H9 (cell line): ENCODE measurements around the gene POLR3F. TPM values are rescaled to one million over a fixed set of nuclear protein-coding genes. Genes with fewer than 3 reads are reported as not detected.

Experiments
- DNase-seq: peaks from one replicate; pipeline ENCODE4 v3.0.0-alpha.2; 2017
- H2AFZ ChIP-seq: one replicate; pipeline ENCODE4 v1.6.1; 2013; ENCODE audit warnings: mild to moderate bottlenecking, low read length, control low read depth, moderate library complexity
- H2AK5ac ChIP-seq: 2 replicates; pipeline ENCODE4 v1.6.1; 2013; ENCODE audit warnings: low read length, control low read depth, mixed read lengths; ENCODE audit not compliant: insufficient read length
- H2BK120ac ChIP-seq: one replicate; pipeline ENCODE4 v1.6.1; 2013; ENCODE audit warnings: low read depth, mild to moderate bottlenecking, low read length, control low read depth, inconsistent platforms; ENCODE audit not compliant: poor library complexity, severe bottlenecking
- H2BK12ac ChIP-seq: 2 replicates; pipeline ENCODE4 v1.6.1; 2013; ENCODE audit warnings: low read length, control low read depth, mixed read lengths, low read depth; ENCODE audit not compliant: insufficient read length
- H2BK15ac ChIP-seq: 2 replicates; pipeline ENCODE4 v1.6.1; 2013; ENCODE audit warnings: low read depth, low read length, control low read depth
- H2BK20ac ChIP-seq: one replicate; pipeline ENCODE4 v1.6.1; 2013; ENCODE audit warnings: low read depth, mild to moderate bottlenecking, low read length, control low read depth, inconsistent platforms; ENCODE audit not compliant: poor library complexity, severe bottlenecking
- H2BK5ac ChIP-seq: 2 replicates; pipeline ENCODE4 v1.6.1; 2013; ENCODE audit warnings: low read length, control low read depth, mixed read lengths; ENCODE audit not compliant: insufficient read length
- H3K14ac ChIP-seq: 2 replicates; pipeline ENCODE4 v1.6.1; 2013; ENCODE audit warnings: low read length, control low read depth; ENCODE audit not compliant: insufficient read depth
- H3K18ac ChIP-seq: 2 replicates; pipeline ENCODE4 v1.6.1; 2013; ENCODE audit warnings: low read depth, mild to moderate bottlenecking, mixed read lengths, low read length, control low read depth; ENCODE audit not compliant: insufficient read length
- H3K23ac ChIP-seq: 2 replicates; pipeline ENCODE4 v1.6.1; 2013; ENCODE audit warnings: low read length, control low read depth, mixed read lengths, low read depth; ENCODE audit not compliant: insufficient read length
- H3K23me2 ChIP-seq: 2 replicates; pipeline ENCODE4 v1.6.1; 2013; ENCODE audit warnings: low read depth, mild to moderate bottlenecking, mixed read lengths, low read length, control low read depth; ENCODE audit not compliant: insufficient read length, poor library complexity, severe bottlenecking
- H3K27ac ChIP-seq: 2 replicates; pipeline ENCODE4 v1.5.1; 2013; ENCODE audit warnings: low read length, control low read depth, mixed read lengths, low read depth; ENCODE audit not compliant: insufficient read length
- H3K27me3 ChIP-seq: 2 replicates; pipeline ENCODE4 v1.6.1; 2013; ENCODE audit warnings: low read length, control low read depth, inconsistent platforms; ENCODE audit not compliant: insufficient read depth
- H3K4ac ChIP-seq: 2 replicates; pipeline ENCODE4 v1.6.1; 2013; ENCODE audit warnings: low read depth, mild to moderate bottlenecking, control low read depth, inconsistent platforms, low read length, moderate library complexity
- H3K4me1 ChIP-seq: 2 replicates; pipeline ENCODE4 v1.6.1; 2013; ENCODE audit warnings: low read length, control low read depth, inconsistent platforms; ENCODE audit not compliant: insufficient read depth
- H3K4me2 ChIP-seq: 2 replicates; pipeline ENCODE4 v1.6.1; 2013; ENCODE audit warnings: low read length, control low read depth, mixed read lengths; ENCODE audit not compliant: insufficient read length, insufficient read depth
- H3K56ac ChIP-seq: 2 replicates; pipeline ENCODE4 v1.6.1; 2013; ENCODE audit warnings: low read depth, mild to moderate bottlenecking, mixed read lengths, low read length, control low read depth; ENCODE audit not compliant: insufficient read length
- H3K79me1 ChIP-seq: 2 replicates; pipeline ENCODE4 v1.6.1; 2013; ENCODE audit warnings: low read depth, mild to moderate bottlenecking, moderate library complexity, low read length, control low read depth, inconsistent platforms; ENCODE audit not compliant: insufficient read depth, poor library complexity, severe bottlenecking
- H3K79me2 ChIP-seq: 2 replicates; pipeline ENCODE4 v1.6.1; 2013; ENCODE audit warnings: low read length, control low read depth, inconsistent platforms; ENCODE audit not compliant: insufficient read depth
- H3K9ac ChIP-seq: 2 replicates; pipeline ENCODE4 v1.6.1; 2013; ENCODE audit warnings: low read length, control low read depth, mixed read lengths; ENCODE audit not compliant: insufficient read length; ENCODE audit errors: extremely low read depth
- H3K9me3 ChIP-seq: one replicate; pipeline ENCODE4 v1.6.1; 2013; ENCODE audit warnings: low read depth, low read length, inconsistent platforms; ENCODE audit not compliant: control insufficient read depth
- H3T11ph ChIP-seq: one replicate; pipeline ENCODE4 v1.6.1; 2013; ENCODE audit warnings: mild to moderate bottlenecking, low read length, control low read depth, inconsistent platforms
- H4K20me1 ChIP-seq: one replicate; pipeline ENCODE4 v1.6.1; 2013; ENCODE audit not compliant: control insufficient read depth, insufficient read length, insufficient read depth
- H4K5ac ChIP-seq: 2 replicates; pipeline ENCODE4 v1.6.1; 2013; ENCODE audit warnings: low read depth, mild to moderate bottlenecking, mixed read lengths, low read length, control low read depth; ENCODE audit not compliant: insufficient read length
- H4K8ac ChIP-seq: replicated peaks from 2 replicates; pipeline ENCODE4 v1.6.1; 2013; ENCODE audit warnings: low read length, control low read depth, mixed read lengths, low read depth; ENCODE audit not compliant: insufficient read length
- H4K91ac ChIP-seq: 2 replicates; pipeline ENCODE4 v1.6.1; 2013; ENCODE audit warnings: low read depth, mild to moderate bottlenecking, moderate library complexity, mixed read lengths, low read length, control low read depth; ENCODE audit not compliant: insufficient read length
- H3K27ac Mint-ChIP-seq, 3 experiments: 2 replicates in 2 of 3; 3 replicates in 1 of 3; pipeline ENCODE4 v1.8.0; 2020 to 2021; ENCODE audit warnings: mixed read lengths in 3 of 3, mild to moderate bottlenecking in 1 of 3, moderate library complexity in 1 of 3
- H3K27me3 Mint-ChIP-seq: 2 replicates; pipeline ENCODE4 v1.8.0; 2021; ENCODE audit warnings: low read depth, mild to moderate bottlenecking, moderate library complexity, mixed read lengths
- H3K36me3 Mint-ChIP-seq, 3 experiments: 2 replicates in 2 of 3; 3 replicates in 1 of 3; pipeline ENCODE4 v1.8.0; 2020 to 2021; ENCODE audit warnings: low read depth in 3 of 3, mixed read lengths in 3 of 3; ENCODE audit not compliant: insufficient read depth in 1 of 3
- H3K4me1 Mint-ChIP-seq, 2 experiments: 2 replicates each; pipeline ENCODE4 v1.8.0; 2020; ENCODE audit warnings: mixed read lengths in 2 of 2
- H3K4me3 Mint-ChIP-seq, 2 experiments: 2 replicates in 1 of 2; 3 replicates in 1 of 2; pipeline ENCODE4 v1.8.0; 2020 to 2021; ENCODE audit warnings: mild to moderate bottlenecking in 2 of 2, mixed read lengths in 2 of 2, moderate library complexity in 1 of 2
- H3K9me3 Mint-ChIP-seq, 2 experiments: 2 replicates in 1 of 2; 3 replicates in 1 of 2; pipeline ENCODE4 v1.8.0; 2020; ENCODE audit warnings: mild to moderate bottlenecking in 2 of 2, mixed read lengths in 2 of 2, moderate library complexity in 1 of 2
- WGBS: extraction: QIAGEN DNeasy Blood & Tissue Kit; methylation state at CpG from one replicate; pipeline ENCODE4 v1.1.7; 2013; ENCODE audit warnings: missing lambda C conversion rate, low lambda C conversion rate, mixed read lengths; ENCODE audit not compliant: insufficient read length; ENCODE audit errors: extremely low coverage; 5-methylcytosine and 5-hydroxymethylcytosine counted together
- total RNA-seq: library from RNA; stranded (reverse); gene quantifications from 2 replicates; pipeline ENCODE4 v1.2.1, GENCODE V29; 2021
- TF ChIP-seq, protein P1 (sequence below): fragments of 200-600 bp; sonication (generic); conservative IDR thresholded peaks from 3 replicates; pipeline ENCODE4 v1.8.0; 2021; ENCODE audit warnings: antibody characterized with exemption, mild to moderate bottlenecking

Gene POLR3F
- total RNA-seq, 1 experiment from 2014 or later: 16.1 TPM

- Histone ChIP-seq H3K23ac (no peak overlapping the region), H3K9ac (no peak overlapping the region), H3K23me2 (no peaks in the 10 kb centered on the region), H3K18ac (no peak overlapping the region), H2AFZ (no peak overlapping the region), H4K8ac (no peak overlapping the region), H2BK120ac (no peak overlapping the region), H4K91ac (no peak overlapping the region), H4K20me1 (no peaks in the 10 kb centered on the region), H2BK12ac (no peak overlapping the region), H3K4me1 (no peaks in the 10 kb centered on the region), H2BK15ac (no peak overlapping the region), H3K9me3 (no peaks in the 10 kb centered on the region), H3K79me1 (no peaks in the 10 kb centered on the region), H3K27ac (no peak overlapping the region), H3K4me2 (no peak overlapping the region), H3K27me3 (no peaks in the 10 kb centered on the region), H2BK5ac (no peak overlapping the region), H4K5ac (no peak overlapping the region), H3T11ph (no peak overlapping the region), H3K4ac (no peak overlapping the region), H3K79me2 (no peaks in the 10 kb centered on the region), H3K14ac (no peak overlapping the region), H2BK20ac (no peak overlapping the region), H2AK5ac (no peak overlapping the region), H3K56ac (no peak overlapping the region)
- TF ChIP-seq, protein P1, sequence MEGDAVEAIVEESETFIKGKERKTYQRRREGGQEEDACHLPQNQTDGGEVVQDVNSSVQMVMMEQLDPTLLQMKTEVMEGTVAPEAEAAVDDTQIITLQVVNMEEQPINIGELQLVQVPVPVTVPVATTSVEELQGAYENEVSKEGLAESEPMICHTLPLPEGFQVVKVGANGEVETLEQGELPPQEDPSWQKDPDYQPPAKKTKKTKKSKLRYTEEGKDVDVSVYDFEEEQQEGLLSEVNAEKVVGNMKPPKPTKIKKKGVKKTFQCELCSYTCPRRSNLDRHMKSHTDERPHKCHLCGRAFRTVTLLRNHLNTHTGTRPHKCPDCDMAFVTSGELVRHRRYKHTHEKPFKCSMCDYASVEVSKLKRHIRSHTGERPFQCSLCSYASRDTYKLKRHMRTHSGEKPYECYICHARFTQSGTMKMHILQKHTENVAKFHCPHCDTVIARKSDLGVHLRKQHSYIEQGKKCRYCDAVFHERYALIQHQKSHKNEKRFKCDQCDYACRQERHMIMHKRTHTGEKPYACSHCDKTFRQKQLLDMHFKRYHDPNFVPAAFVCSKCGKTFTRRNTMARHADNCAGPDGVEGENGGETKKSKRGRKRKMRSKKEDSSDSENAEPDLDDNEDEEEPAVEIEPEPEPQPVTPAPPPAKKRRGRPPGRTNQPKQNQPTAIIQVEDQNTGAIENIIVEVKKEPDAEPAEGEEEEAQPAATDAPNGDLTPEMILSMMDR: no peak
- no CpG with 5 or more reads among the region's 2 CpGs for WGBS
- H3K4me1 Mint-ChIP-seq: peaks cover 0 to under 1% of the 10 kb centered on the region in 2 experiments; a peak in 1 of 4 replicates
- no peaks in the 10 kb centered on the region for H3K27me3 Mint-ChIP-seq
- no peak overlapping the region for H3K4me3 Mint-ChIP-seq
- no peaks in the 10 kb centered on the region for H3K9me3 Mint-ChIP-seq
- no peak for DNase-seq
- H3K36me3 Mint-ChIP-seq: peaks cover 0 to 2% (median 0%) of the 10 kb centered on the region in 3 experiments; a peak in 1 of 7 replicates
- H3K27ac Mint-ChIP-seq: no peak overlapping the region
Observed at GRCh38 chr20:18427214-18427613, 40.0 kb upstream of the POLR3F start.
